Activated T-helper 9 cell treated with anti-CD3 and anti-CD28 coated beads, Interleukin-2, amount 50 U/mL, for 16 hours (primary cell): ENCODE results near the gene NT5C1A.

Experiments
- DNase-seq: peaks from one replicate; pipeline ENCODE4 v3.0.0-alpha.2; 2020; ENCODE audit warnings: low read depth

The NT5C1A gene

DNA sequence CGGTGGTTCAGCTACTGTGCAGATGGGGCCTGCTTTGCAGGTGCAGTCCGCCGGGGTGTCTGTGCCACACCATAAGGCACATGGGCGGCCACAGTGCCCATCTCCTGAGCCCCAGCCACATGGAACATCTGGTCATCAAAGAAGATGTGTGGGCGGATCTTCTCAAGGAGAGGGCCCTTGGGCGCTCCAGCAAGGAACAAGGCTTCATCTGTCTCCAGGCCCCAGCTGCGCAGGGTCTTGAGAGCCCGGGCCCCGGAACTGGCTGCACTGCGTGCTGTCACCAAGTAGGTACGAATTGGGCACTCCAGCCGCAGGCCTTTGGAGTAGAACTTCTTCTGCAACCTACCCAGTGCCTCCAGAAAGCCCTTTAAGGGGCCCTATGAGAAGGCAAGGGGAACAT, 12.8 kb downstream of the NT5C1A start:
- DNase-seq, result no peak

DNA sequence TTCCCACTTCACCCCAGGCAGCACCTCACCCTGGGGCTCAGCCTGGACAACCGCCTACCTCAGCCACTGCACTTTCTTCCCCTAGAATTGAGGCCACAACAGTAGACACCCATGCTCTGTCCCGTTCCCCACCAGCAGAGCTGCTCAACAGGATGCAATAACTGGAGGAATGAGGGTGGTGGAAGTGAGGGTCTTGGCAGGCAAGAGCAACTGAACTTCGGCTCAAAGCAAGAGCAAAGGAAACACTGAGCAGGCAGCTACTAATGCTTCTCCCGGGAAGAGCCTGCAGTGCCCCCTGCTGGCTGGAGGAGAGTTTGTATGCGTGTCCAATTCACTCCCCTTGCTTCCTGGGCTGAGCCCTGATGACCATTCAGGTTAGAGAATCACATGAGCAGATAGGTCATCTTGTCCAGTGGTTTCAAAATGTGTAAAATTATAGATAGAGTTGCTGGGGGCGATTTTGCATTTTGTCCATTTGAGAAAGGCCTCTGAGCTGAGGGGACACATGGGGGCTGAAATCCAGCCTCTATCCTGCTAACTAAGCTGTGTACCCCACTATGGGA, 13.9 kb downstream of the NT5C1A start:
- DNase-seq, result peak; percentile 45

DNA sequence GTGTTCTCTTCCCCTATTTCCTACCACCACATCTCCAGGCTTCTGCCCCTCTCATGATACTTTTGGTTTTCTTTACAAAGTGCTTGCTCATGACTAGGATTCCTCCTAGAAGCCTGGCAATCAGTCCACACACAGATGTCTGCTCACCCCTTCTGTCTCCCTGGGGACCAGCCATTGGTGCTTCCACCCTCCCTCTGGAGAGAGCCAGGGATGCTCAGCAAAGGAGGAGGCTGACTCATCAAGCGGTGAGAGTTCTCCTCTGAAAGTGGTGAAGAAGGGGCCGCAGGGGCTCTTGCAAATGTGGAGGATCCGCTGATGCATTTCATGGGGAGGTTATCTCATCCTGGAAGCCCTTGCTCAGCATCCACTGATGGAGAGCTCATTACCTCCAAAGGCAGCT, 14.5 kb downstream of the NT5C1A start:
- no peak for DNase-seq

DNA sequence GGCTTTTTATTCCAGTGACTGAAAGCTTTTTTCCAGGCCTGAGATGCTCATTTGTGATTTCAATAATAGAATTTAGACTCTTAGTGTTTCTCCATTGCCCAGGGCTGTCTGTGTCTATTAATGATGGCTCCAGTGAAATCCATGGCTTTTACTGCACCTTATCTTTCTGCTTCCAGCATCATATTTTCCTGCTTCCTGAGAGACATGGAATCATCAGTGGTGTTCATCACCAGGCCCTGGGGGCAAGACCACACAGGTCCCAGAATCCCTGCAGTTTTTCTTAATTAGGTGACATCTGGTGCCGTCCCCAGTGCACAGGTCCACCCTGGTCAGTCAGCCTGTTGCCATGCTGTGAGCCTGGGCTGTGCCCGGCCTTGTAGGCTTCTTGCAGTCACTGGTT, 15.5 kb downstream of the NT5C1A start:
- no peak for DNase-seq

DNA sequence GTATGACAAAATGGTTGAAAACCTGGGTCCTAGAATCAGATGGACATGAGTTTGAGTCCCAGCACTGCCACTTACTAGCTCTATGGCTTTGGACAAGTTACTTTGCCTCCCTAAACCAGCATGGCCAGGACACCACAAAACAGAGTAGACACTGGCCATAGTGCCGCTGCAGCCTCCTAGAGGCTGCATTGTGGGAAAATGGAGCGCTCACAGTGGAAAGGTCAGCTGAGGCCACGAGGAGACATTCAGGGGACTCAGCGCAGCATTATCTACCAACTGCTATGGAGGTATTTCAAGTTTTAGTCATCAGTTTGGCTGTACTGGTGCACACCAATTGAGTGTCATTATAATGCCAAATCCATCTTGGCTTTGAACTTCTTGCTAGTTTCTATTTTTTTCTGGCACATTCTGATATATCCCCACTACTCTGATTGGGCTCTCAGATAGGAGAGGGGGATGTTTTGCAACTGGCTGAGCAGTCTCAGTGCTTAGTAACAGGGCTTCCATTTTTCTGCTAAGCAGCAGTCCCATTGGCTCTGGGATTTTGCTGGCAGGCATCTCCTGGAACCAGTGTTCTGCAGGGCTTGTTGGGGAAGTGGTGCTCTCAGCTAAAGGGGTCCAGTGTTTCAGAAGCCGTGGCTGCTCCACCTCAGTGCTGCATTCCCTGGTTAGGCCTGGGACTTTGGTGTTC, 16.2 kb downstream of the NT5C1A start:
- no peak for DNase-seq

DNA sequence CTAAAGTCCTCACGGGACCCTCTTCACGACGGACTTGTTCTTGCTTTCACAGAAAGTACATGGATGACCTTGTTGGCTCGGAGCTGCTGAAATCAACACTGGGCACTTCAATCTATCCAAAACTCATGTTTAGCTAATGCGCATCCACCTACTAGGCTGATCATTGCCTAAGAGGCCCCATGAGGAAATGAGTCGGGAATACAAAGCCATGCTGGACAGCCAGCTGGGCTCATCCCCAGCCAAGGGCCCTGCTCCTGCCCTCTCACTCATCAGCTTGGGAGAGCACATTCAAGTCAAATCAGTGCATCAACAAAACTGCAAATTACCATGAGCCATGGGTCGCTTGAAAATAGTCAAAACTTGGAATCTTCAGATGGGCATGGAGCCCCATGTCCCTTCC, 17.6 kb downstream of the NT5C1A start:
- no peak for DNase-seq

DNA sequence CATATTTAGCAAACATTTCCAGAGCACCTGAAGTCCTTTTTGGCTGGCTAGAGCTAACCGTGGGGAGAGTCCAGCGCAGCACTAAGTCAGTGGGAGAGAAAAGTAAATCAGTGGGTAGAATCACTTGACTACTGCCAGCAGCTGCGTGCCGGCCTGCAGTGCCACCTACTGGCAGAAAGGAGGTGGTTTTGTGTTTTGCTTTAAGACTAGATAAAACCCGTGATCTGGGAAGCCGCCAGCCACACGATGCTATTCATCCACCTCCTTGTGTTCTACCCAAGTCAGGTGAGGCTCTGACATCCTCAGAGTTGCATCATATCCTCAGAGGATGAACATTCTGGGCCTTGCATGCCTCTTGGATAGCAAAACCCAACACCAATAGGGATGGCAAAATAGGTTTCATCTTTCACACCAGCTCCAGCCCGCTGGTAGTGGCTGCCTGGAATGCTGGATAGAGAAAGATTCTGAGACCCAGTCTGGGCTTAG, 18.3 kb downstream of the NT5C1A start:
- peak; percentile 61 for DNase-seq

DNA sequence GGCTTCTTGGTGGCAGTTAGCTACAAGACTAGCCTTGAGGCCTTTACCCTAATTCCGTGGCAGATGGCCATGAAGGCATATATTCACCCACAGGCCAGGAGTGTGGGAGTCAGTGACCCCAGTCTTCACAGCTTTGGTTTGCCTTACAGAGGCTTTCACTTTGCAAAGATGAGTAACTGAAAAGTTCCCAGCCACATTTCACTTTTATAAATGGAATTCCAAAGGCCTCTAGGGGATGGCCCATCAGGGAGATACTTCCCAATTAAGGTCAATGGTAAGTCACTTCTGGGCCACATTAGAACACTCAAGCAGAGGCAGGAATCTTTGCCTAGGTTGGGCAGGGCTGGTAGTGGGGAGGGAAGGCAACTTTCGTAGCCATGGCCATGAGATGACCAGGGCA, 19.4 kb downstream of the NT5C1A start:
- no peak for DNase-seq

DNA sequence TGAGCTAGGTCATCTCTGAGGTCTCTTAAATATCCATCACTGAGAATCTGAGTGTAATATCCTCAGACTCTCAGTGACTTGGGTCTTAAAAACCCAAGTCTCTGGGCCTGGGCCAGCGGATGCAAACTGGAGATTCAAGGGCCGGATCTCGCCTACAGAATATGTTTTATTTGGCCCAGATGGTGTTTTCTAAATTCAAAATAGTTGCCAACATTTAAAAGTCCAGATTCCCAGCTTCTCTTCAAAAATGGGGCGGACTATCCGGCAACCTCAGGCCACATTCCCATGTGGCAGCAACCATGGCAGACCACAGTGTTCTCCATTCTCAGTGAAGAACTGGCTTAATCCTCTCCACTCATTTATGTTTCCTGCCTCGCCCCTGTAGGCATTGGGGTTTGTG, 19.8 kb downstream of the NT5C1A start:
- DNase-seq, result no peak

DNA sequence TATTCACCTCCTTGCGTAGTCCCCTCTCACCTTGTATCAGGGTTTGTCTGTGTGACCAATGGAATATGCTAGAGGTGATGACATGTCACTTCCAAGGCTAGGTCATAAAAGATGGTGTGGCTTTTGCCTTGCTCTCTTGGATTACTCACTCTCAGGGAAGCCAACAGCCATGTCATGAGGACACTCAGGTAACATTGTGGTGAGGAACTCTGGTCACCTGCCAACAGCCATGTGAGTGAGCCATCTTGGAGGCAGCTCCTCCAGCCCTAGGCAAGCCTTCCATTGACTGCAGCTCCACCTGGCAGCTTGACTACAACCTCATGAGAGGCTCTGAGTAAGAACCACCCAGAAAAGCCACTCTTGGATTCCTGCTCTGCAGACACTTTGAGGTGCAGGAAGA, 21.5 kb downstream of the NT5C1A start:
- DNase-seq, result no peak

DNA sequence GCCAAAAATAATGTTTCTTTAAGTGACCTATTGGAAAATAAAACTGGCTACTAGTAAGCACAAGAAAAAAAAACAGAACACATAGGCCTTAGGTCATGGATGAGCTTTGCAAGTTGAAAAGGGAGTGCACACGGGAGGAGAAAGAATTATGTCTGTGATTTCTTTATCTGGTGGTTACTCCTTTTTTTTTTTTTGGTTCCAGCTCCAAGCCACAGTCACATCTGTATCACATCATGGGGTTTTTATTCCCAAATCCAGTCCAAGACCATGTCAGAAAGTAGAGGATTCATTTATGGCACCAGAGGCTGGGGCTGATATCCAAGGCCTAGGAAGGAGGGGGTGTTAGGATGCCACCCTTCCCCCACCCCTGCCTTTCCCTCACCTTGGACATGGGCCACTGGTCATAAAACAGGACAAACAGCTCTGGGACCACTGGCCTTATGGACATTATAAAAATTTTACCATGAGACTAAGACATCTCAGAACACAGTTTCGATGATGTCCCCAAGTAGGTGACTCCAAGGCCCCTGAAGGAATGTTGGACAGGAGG, 22.2 kb downstream of the NT5C1A start:
- no peak for DNase-seq

DNA sequence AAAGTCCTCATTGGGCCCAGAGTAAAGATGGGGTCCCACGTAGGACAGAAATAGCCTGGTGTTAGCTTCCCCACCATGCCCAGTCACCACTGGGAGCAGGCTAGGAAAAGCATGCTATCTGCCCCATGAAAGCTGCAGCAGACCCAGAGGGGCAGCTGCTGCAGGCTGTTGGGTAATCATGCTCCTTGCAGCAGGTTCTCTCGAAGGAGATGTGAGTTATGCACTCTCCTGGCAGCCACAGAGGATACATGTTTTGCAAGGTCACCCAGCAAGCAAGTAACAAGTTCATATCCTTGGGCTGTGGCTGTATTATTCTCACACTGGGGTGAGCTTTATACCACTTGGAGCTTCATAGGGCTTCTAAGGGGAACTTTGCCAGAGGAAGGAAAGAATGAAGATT, 23.4 kb downstream of the NT5C1A start:
- no peak for DNase-seq

DNA sequence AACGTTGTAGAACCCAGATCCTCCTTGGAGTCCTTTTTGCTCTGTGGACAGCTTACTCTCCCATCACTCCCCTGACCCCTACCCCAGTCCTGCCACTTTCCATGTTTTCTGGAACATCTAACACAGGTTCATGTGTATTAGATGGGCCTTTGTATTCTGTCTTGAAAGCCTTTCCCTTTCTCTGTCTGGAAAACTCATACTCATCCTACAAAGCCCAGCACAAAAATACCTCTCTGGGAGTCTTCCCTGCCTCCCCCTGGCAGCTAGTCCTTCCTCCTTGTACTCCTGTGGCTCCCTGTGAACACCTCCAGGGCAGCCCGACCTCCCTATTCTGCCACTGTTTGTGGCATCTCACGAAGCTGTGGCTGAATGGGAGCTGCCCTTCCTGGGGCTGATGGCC, 24.7 kb downstream of the NT5C1A start:
- no peak for DNase-seq

DNA sequence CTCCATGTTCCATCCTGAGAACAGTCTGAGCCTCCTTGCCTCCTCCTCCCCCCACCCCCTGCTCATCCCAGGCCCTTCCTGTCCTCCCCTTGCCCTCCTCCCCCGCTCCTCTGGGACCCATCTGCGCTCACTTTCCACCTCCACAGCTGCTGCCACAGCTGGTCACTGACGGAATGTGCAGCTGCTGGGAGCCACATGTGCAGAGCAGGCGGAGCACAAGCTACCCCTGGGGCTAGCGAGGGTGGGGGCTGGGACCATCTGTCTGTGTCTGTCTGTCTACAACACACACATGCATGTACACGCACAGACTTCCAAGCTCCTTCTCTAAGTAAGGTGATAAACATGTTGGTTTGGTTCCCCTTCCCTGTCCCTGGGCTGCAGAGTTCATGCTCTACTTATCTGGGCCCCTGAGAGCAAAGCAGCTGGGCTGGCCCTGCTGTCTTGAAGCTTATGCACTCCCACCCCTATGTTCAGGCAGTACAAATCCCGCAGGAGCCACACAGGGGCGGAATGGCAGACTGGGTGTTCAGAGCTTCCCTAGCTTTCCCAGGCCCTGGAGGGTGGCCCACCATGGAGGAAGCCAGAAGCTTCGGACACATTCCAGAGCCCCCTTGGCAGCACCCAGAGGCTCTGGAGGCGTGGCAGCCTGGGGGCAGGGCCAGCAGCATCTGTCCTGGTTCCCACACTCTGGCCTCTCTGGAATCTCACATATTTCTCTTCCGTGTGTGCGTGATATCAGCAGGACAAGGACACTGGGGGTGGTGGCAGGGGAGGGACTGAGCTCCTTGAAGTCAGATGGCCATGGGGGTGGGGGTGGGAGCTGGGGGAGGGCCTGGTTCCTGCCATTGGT, 25.4 kb downstream of the NT5C1A start:
- DNase-seq, result no peak

DNA sequence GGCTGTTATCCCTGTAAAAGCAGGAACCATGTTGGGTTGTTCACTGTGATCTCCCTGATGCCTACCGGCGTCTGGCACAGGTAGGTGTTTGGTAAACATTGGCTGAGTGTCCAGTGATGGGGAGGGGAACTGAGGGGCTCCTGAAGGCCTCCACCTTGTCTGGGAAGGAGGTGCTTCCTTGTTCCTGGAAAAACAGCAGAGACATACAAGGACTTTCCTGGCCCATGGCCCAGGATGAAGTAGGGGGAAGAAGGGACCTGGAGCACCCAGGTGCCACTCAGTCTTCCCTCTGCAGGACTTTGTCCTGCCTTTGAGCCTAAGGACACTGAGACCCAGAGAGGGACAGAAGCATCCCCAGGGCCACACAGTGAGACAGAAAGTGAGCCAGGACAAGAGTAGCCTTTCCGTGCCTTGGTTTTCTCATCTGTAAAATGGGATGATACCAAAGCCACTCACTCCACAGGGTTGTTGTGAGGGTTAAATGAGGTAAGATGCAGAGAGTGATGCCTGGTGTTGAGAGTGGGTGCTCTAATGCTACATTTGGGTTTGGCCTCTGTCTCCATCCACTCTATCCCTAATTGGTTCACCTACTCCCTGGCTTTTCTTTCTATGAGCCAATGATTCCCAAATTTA, 26.4 kb downstream of the NT5C1A start:
- DNase-seq, result no peak

DNA sequence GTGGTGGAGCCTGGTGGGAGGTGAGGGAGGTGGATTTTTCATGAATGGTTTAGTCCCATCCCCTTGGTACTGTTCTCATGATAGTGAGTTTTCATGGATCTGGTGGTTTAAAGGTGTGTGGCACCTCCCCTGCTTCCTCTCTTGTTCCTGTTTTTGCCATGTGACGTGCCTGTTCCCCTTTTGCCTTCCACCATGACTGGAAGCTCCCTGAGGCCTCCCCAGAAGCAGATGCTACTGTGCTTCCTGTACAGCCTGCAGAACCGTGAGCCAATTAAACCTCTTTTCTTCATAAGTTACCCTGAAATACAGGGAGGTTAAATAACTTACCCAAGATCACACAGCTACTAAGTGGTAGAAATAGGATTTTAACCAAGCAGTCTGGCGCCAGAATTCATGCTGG, 28.2 kb downstream of the NT5C1A start:
- DNase-seq, result no peak

DNA sequence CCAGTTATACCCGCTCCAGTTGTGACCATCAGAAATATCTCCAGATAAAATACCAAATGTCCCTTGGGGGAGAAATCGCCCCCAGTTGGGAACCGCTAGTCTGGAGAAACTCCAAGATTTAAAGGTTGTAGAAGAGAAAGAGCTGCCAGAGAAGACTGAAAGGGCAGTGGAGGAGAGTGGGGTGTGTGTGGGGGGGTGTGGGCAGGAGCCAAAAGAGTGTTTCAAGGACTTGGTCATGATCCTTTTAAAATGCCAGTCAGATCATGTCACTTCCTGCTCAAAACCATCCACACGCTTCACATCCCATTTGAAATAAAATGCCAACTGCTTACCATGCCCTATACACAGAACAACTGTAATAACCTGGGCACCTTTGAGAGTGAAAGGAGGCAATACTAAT, 29.1 kb downstream of the NT5C1A start:
- no peak for DNase-seq

DNA sequence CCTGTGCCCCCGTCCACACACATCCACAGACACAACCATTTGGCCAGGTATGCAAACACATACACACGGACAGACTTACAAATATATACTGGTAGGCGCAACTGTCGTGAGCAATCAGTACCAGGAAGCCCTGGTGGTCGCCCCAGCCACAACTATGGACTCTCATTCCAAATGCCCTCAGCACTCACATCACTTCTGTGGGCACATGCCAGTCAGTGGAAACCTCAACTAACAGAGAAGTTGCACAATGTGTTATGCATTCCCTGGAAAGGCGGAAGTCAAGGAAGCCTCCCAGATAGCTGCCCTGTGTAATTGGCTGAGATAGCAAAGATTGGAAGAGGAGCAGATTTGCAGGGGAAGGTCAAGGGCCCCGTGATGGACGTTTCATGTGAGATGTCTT, 31.0 kb downstream of the NT5C1A start:
- DNase-seq, result no peak

DNA sequence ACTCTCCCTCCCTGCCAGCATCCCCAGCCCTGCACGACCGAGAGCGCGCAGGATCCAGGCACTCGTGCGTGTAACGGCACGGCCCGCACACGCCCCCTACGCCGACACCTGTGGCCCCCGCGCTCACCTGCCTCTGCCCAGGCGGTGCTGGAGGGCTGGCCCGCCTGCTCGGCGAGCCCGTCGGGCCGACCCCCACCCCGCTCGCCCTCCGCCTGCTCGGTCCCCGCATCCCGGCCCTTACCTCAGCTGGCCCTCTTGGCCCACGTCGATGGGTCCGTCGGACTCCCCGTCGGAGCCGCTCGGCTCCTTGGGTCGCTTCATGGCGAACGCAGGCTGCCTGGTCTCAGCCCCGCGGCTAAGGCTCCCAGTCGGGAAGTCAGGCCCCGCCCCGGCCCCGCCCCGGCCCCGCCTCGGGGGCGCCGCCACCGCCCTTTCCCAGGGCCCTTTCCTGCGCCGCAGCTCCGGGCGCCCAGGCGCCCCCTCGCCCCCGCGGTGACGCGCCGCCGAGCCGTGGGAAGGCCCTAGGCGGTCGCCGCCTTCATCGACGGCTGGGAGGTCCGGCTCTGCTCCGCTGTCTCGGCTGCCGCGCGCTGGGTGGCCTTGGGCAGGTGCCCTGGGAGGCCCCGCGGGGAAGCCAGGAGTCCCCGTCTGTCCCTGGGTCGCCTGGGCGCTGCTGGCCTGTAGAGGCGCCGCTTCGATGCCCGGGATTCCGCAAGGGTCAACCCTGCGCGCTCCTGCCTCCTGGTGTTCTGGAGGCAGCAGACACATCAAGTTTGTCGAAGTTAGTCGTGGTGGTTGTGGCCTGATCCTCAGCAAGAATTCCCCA, 32.4 kb downstream of the NT5C1A start, which contains the start of gene HEYL:
TSS of gene HEYL (minus strand) at position 339 of the 826 bp plus-strand sequence. CDS start at position 321, 18 bp downstream.
- peak; percentile 61 for DNase-seq

DNA sequence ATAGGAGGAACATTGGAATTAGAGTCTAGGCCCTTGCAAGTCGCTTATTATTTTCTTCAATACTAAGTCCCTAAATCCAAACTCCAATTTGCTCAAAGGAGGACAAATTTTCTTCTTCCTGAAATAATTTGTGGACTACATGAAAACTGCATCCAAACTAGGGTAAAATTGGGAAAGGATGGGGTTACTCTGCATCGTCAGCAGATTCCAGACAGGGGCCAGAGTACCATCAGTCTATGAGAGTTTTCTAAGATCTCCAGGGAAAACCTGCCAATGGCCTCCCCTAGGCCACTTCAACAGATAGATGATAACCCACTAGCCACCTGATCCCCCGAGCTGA, 33.0 kb downstream of the NT5C1A start:
- no peak for DNase-seq

DNA sequence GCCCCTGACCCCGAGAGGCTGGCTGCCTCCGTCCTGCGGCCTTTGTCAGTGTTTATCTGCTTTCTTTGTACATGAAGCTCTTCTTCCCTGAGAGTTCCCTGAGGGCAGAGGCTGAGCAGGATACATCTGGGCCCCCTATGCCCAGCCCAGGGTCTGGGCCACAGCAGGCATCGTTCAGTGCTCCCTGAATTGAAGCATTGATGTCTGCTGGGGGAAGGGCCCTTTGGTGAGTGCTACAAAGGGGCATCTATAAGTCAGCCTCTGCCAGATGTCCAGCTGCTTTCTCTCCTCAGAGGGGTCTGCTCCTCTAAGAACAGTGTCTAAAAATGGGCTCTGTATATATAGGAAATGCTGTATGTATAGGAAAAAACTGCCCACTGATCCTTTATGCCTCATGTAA, 34.5 kb downstream of the NT5C1A start:
- DNase-seq, result no peak

DNA sequence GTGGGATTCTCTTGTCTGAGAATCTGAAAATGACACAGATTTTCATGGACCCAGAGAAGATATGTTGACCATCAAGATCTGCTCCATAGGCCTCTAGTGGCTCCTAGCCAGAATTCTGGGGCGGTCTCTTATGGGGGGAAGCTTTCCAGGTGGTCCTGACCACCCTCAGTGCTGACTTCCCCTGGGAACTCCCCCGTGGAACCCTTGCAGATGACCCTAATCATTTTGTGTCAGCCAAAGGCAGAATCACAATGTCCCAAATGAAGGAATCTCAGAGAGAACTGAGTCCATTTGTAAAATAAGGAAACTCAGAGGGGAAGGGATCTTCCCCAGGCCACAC, 36.1 kb downstream of the NT5C1A start:
- DNase-seq, result no peak
